D721Med (cell line): ENCODE results near the gene SARS1.

Source experiments
- DNase-seq: peaks from one replicate; pipeline ENCODE4 v3.0.0; 2011; ENCODE audit warnings: low spot score; ENCODE audit not compliant: insufficient read length
- FAIRE-seq: peaks from 2 replicates; lab custom pipeline; 2011; peaks lifted over from hg19 to GRCh38; lab: Jason Lieb, UNC
- TF ChIP-seq, protein P1 (sequence below): IDR thresholded peaks from 2 replicates; pipeline ENCODE4 v1.5.1; 2012; ENCODE audit warnings: mild to moderate bottlenecking, control low read depth; ENCODE audit not compliant: insufficient read depth; ENCODE audit errors: missing control alignments

Gene SARS1

DNA sequence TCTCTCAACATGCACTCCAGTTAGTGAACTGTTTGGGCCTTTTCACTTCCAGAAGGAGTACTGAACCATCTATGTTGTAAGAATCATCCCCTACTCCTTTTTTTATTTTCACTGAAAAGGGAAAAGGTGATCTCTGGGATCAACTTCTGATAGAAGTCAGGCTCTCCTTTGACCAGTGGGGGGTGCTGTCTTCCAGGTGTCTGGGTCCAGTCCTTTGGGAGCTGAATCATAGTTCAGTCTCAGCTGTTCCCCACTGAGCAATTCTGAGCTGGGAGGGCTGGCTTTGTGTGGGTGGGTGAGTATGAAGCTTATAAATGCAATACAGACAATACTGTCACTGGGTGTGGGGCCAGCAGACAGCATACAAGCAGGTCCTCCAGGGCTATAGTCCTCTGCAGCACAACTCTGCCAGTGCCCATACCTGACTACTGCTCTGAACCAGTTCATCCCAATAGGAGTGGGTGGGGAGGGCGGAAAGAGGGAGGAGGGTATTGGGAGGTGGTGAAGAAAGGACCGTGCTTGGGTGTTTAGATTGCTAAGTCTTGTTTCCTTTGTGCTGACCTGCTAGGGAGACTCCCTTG lies 12.5 kb upstream of the SARS1 start:
- DNase-seq: peak; percentile 60
- no peak for FAIRE-seq
- TF ChIP-seq, protein P1, sequence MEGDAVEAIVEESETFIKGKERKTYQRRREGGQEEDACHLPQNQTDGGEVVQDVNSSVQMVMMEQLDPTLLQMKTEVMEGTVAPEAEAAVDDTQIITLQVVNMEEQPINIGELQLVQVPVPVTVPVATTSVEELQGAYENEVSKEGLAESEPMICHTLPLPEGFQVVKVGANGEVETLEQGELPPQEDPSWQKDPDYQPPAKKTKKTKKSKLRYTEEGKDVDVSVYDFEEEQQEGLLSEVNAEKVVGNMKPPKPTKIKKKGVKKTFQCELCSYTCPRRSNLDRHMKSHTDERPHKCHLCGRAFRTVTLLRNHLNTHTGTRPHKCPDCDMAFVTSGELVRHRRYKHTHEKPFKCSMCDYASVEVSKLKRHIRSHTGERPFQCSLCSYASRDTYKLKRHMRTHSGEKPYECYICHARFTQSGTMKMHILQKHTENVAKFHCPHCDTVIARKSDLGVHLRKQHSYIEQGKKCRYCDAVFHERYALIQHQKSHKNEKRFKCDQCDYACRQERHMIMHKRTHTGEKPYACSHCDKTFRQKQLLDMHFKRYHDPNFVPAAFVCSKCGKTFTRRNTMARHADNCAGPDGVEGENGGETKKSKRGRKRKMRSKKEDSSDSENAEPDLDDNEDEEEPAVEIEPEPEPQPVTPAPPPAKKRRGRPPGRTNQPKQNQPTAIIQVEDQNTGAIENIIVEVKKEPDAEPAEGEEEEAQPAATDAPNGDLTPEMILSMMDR: peak; percentile 61

DNA sequence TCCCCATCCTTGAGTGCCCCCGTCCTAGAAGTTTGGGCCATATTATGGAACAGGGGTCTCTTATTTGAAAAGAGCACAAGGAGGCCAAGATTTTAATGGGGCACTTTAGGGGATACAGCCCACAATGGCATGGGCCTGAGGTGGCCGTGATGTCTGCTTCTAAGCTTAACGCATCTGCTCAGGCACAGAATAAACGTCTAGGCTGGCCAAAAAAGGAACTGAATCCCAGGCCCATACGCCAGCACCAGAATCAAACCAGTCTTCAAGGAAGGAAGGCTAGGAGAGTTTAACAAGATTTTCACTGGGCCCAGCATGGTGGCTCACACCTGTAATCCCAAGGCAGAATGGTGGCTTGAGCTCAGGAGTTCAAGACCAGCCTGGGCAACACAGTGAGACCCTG lies 9.2 kb upstream of the SARS1 start:
- no peak for FAIRE-seq
- TF ChIP-seq, protein P1: no peak
- no peak for DNase-seq

DNA sequence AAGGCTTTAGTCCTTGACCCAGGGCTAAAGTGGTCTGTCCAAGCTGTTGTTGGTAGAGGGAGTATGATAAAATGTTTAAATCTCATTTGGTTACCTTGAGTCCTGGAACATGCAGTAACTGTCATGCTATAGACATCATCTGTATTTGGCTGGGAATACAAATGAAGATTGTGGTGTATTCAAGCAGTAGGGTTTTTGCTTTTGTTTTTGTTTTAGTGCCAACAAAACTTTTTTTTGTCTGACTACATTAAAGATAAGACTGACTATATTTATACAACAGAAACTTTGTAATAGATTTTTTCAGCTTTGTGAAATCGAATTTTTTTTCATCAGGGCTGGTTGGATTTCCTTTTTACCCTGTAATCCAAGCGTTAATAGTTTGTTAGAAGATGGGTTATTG lies 7.4 kb upstream of the SARS1 start:
- FAIRE-seq (no peak), DNase-seq (no peak)
- TF ChIP-seq, protein P1: no peak

DNA sequence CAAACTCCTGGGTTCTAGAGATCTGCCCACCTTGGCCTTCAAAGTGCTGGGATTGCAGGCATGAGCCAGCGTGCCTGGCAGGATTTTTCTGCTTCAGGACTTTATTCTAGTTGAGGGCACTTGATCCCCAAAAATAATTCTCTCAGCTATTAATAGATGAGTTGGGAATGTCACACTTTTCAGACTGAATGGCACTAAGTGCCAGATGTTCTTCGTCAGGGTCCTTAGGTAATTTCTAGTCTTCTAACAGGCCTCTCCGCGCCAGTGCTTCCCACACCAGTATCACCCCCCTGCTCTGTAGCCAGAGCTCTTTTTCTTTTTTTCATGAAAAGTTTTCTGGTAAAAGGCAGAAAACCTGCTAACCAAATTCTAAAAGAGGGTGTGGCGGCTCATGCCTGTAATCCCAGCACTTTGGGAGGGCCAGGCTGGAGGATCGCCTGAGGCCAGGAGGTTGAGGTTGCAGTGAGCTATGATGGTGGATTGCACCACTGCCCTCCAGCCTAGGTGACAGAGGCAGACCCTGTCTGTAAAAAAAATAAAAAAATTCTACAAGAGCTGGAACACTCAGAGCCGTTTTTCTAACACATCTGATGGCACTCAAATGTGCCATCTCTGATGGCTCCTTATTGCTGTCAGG lies 6.1 kb upstream of the SARS1 start:
- FAIRE-seq (no peak), DNase-seq (no peak)
- TF ChIP-seq, protein P1: no peak

DNA sequence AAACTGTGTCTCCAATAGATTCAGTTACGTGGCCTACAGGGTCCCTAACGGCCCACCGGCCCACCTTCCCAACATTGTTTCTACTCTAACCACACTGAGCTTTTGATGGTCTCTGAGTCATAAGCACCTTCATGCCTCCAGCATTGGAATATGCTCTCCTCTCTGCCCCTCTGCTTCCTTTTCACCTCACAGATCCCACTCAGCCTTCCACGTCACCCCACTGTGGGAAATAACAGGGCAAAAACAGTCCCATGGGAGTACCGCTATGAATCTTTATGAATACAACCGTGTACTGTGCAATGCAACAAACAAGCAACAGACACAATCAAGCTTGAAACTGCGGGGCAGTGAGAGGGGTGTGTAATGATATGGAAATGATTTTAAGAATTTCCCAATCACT lies 5.3 kb upstream of the SARS1 start:
- no peak for DNase-seq
- TF ChIP-seq, protein P1: no peak
- FAIRE-seq: no peak

DNA sequence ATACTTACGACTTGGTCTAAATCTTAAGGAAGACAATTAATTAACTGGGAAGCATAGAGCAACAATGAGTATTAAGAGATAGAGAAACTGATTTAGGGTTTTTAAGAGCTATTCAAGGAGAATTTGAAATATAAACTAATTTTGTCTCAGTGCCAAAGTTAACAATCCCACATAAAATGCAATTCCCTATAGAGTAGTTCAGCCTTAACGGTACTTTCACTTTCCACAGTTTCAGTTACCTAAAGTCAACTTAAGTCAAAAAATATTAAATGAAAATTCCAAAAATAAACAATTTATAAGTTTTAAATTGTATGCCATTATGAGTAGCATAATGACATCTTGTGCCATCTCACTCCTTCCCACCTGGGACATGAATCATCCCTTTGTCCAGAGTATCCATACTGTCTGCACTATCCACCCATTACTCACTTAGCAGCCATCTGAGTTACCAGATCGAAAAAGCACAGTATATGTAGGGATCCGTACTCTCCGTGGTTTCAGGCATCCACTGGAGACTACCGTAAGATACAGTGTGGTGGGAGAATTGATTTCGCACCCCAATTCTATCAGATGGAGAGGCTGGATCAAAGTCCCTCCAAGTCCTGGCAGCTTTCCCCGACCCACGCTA lies 4.8 kb upstream of the SARS1 start:
- TF ChIP-seq, protein P1: no peak
- FAIRE-seq (no peak), DNase-seq (no peak)

DNA sequence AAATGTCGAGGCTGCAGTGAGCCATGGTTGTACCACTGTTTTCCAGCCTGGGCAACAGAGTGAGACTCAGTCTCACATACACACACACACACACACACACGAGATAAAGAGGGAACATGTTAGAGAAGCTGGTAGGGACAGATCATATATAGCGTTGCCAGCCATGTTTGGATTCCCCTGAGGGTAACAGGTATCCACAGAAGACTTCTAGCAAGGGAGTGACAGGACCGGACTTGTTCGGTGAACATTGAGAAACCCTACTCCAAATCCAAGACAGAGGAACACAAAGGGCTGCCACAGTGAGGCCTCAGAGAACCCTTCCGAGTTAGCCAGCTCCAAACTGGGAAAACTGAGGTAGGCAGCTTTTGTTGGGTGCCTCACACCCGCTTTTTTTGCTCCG lies 3.7 kb upstream of the SARS1 start:
- DNase-seq (no peak), FAIRE-seq (no peak)
- TF ChIP-seq, protein P1: no peak
